ENCODE data around the gene TAF11L8.
"Not testable (repeated sequence)": the region's sequence is repeated elsewhere in the genome, so short reads cannot be mapped to it uniquely, and the experiment has no call there.

DNA sequence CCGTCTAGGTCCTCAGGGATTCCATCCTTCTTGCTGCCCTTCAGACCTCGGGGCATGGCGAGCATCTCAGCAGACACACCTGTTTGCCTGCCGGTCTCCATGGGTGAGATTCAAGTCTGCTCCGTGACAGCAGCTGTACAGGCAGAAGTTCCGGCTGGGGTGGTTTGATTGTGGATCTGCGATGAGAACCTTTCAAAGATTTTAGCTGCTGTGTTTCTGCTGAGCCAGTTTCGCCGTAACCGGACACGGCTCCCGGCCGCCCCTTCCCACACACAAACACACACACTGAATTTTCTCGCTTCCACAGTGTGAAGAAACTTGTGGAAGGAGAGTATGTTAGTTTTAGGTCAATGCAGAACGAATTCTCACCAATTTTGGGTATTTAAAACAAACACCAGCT, 7.0 kb upstream of the TAF11L8 start, which contains the start of gene TAF11L10:
- TF ChIP-seq CTCF, POLR2A (IDR thresholded peaks at IDR 0.05): not testable (repeated sequence)
